ENCODE results near the gene BCL2L1. TPM values are rescaled to one million over a fixed set of nuclear protein-coding genes. Genes with fewer than 3 reads are reported as not detected.

BCL2L1 gene
- total and polyA plus RNA-seq, 2 donors (not counting 3 experiments of a cell fraction or from before 2014, with no cell fraction given) = 78.0 to 101 TPM

GRCh38 chr20:31769681-31770080, 47.0 kb upstream of the BCL2L1 start:
- H4K20me1 ChIP-seq (replicated peaks; ENCODE audit: control insufficient read depth, extremely low read depth, insufficient read depth, low read length) = no peaks in the 10 kb centered on the region
- FAIRE-seq (no peak), DNase-seq (ENCODE audit: low read depth, low spot score) (no peak)
- dilution Hi-C loops (cut with MboI; ENCODE audit: extremely low pct_ligation_motif_present, low sequenced_read_pairs) (no loop called here), intact Hi-C loops (cut with micrococcal nuclease) (no loop called here)
- no peak overlapping the region for H2AFZ ChIP-seq (ENCODE audit: low read depth, low read length)
- no peaks in the 10 kb centered on the region for H3K4me1 ChIP-seq (ENCODE audit: control insufficient read depth, extremely low read depth, insufficient read depth, low read length)
- H3K79me2 ChIP-seq (ENCODE audit: control insufficient read depth, insufficient read depth, low read length) = peaks cover 32% of the 10 kb centered on the region
- no peaks in the 10 kb centered on the region for H3K9me3 ChIP-seq (replicated peaks; ENCODE audit: control insufficient read depth, insufficient read depth, low read length)
- peaks cover 0 to 14% of the 10 kb centered on the region in 2 experiments for H3K36me3 ChIP-seq (ENCODE audit: control insufficient read depth in 2 of 2, extremely low read depth in 1 of 2, insufficient read depth in 2 of 2, low read length in 2 of 2)
- H3K27me3 ChIP-seq (ENCODE audit: control insufficient read depth in 2 of 2, insufficient read depth in 2 of 2, low read length in 2 of 2) = no peaks in the 10 kb centered on the region
- ChIA-PET POLR2A (no interaction called here), CTCF (no interaction called here)
- no peak for TF ChIP-seq POLR2A (IDR thresholded peaks at IDR 0.05; ENCODE audit: low read depth, low read length)
- TF ChIP-seq JUN (IDR thresholded peaks at IDR 0.05; ENCODE audit: borderline replicate concordance, insufficient read depth, insufficient read length, low read depth) = no peak
- TF ChIP-seq FOS (IDR thresholded peaks at IDR 0.05; ENCODE audit: borderline replicate concordance, insufficient read depth, low read length) = no peak
- no peak for TF ChIP-seq EZH2 (IDR thresholded peaks at IDR 0.05; ENCODE audit: borderline replicate concordance, low read depth, low read length, severe bottlenecking)
- TF ChIP-seq MAX (IDR thresholded peaks at IDR 0.05; ENCODE audit: insufficient read depth, insufficient read length) = no peak
- no peak for TF ChIP-seq GATA2 (IDR thresholded peaks at IDR 0.05; ENCODE audit: insufficient read depth, insufficient read length, low read depth, low read length)
- no peak for TF ChIP-seq POLR2AphosphoS5 (IDR thresholded peaks at IDR 0.05; ENCODE audit: insufficient read depth, low read depth, low read length)
- TF ChIP-seq MYC (IDR thresholded peaks at IDR 0.05; ENCODE audit: low read depth, low read length) = no peak
- no peak for TF ChIP-seq CTCF (IDR thresholded peaks at IDR 0.05; ENCODE audit: extremely low read depth in 1 of 2, insufficient read depth in 1 of 2, low read depth in 1 of 2, low read length in 2 of 2)
- no peak overlapping the region for H3K9ac ChIP-seq (replicated peaks; ENCODE audit: extremely low read depth, insufficient read depth, low read length)
- no peak overlapping the region for H3K4me2 ChIP-seq (ENCODE audit: insufficient read depth, low read length)
- no peak overlapping the region for H3K4me3 ChIP-seq (replicated peaks in 1 of 3; ENCODE audit: insufficient read depth in 1 of 3, low read depth in 1 of 3, low read length in 3 of 3)
- no TSS peak for BruUV-seq (replicated peaks)
- no peaks in the 10 kb centered on the region for H3K9me1 ChIP-seq (replicated peaks; ENCODE audit: control insufficient read depth, extremely low read depth, insufficient read depth, low read length)
- H3K27ac ChIP-seq (ENCODE audit: insufficient read depth, low read depth, low read length) = no peak overlapping the region

Measured in endothelial cell of umbilical vein (primary cell).